ENCODE measurements around the gene RPS14.

Gene RPS14

DNA sequence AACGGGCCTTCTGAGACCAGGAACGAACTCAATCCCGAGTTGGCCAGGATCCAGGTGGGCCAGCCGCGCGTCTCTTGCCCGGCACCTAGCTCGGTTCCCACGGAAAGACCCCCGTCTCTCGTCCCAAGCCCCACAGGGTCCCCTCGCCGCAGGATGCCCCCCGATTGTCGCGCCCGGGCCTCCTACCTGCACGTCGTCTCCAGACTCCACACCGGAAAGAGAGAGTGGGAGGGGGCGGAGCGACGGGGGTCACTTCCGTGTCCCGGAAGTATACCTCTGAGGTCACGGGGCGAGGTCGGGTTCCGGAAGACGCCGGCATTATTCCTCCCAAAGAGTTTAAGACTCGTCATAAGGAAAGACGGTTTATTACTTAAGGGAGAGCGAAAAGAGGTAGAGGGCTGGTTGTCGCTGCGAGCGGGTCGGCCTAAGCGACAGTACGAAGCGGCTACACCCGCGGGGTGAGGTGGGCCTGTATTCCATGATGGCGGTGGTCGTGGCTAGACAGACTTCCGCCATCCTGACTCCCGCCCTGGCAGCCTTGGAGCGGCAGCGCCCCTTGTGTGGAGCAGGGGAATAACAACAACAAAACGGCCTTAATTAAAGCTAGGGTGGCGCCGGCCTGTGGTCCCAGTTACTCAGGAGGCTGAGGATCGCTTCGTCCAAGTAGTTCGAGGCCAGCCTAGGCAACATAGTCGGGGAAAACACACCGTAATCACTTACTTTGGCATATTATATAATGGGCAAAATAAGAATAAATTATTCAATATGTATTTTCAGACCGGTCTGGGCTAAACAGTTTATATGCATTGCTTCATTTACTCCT is at the start of gene RPS14:
Gene RPS14 (minus strand): TSS at position 223 of the 823 bp plus-strand sequence. CDS start 2,006 bp downstream, outside the sequence.
- peak; percentile 83 to 91 (median 90) for DNase-seq

DNA sequence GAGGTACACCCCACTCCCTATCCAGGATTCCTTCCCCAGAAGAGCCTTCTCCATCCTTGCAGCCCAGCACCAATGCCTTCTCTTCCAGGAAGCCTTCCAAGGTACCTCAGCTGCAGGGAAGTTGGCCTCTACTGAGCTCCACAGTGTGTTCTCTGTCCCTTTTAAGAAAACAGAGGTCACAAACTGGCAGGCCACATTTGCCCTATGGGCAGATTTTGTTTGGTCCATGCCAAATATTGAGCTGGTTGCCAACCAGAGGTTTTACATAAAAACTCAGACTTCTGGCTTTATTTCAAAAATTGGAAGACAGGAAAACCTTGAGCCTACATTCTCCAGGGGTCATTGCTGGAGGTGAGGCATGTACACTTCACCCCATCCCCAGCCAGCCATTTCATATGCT is 49.4 kb upstream of the RPS14 start:
- DNase-seq: no peak

DNA sequence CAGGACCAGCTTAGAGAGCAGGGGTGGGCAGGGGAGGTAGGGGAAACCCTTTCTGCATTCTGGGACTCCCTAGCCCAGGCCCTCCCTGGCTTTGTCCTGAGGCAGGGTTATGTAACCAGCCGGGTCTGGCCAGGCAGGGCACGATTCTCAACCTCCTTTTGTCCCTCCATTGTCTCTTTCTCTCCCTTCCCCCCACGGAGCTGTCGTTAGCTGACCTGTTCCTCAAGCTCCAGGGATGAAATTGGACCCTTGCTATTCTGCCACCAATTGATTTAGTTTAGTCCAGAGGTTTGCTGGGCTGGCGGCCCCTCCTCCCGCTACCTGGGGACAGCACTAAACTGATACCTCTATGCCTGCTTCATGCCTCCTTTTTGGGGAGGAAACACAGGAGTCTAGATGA is 49.0 kb upstream of the RPS14 start:
- no peak for DNase-seq

DNA sequence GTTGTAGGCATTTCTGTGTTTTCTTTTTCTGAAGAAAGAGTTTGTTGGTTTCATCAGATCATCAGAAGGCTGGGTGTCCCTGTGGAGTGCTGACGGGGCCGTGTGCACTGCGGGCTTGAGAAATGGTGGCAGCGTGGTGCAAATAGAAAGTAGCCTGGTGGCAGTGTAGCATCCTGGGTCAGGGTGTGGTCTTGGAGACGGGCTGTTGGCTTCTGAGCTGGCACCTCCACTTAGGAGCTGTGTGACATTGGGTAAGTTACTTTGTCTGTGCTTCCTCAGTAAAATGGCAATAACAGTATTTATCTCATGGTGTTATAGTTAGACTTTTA is 48.4 kb upstream of the RPS14 start:
- no peak for DNase-seq

DNA sequence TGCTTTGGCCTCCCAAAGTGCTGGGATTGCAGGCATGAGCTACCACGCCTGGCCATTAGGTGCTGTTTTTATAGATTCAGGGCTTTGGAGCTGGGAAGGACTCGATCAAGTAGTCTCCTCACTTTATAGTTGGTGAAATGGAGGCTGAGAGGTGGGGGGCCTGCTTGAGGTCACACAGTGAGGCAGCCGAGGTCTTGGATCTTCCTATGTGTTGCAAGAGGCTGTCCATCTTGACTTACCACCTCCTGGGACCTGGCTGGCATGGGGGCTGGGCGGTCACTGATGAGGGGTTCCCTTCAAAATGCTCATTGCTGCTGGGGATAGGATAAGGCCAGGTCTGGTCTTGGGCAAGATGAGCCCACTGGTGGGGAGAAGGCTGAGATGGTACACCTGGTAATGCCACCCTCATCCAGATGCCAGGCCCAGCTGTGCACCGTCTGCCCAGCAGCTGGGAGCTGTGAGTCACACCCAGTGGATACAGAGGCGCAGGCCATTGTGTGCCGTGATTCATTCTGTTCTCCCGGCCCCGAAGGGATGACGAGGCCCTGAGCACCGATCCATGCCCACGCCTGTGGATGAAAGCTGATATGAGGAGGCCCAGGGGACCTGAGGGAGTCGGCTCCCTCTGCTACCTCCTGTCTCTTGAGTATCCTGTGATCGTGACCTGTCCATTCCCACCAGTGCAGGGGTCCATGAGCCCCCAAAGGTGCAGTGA is 47.9 kb upstream of the RPS14 start:
- DNase-seq: no peak

DNA sequence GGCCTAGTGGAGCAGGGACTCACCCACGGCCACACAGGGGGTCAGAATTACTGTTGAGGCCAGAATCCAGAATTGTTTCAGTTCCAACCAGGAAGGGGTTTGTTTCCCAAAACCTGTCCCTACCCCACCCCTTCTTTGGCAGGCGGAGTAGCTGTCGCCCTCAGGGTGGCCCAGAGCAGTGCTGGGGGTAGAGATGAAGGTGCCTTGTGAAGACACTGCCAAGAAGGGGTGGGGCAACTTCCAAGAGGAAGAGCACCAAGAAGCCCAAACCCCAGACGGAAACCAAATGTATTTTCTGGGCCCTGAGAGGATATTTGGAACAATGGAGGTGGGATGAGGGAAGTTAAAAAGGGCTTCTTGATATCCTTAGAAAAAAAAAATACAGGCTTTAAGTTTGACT is 47.0 kb upstream of the RPS14 start:
- no peak for DNase-seq

DNA sequence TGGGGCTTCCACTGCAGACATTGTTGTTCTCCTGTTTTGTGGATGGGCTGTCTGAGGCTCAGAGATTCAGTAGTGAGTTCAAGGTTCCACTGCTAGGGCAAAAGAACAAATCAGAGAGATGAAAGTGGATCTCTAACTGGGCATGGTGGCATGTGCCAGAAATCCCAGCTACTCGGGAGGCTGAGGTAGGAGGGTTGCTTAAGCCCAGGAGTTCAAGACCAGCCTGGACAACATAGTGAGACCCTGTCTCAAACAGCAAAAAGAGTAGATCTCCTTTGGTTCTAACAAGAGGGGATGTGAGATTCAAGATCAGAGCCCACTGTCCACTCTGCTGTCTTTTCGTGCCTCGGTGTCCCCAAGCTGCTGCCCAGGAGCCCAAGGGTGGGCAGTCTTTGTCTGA is 46.6 kb upstream of the RPS14 start:
- no peak for DNase-seq

DNA sequence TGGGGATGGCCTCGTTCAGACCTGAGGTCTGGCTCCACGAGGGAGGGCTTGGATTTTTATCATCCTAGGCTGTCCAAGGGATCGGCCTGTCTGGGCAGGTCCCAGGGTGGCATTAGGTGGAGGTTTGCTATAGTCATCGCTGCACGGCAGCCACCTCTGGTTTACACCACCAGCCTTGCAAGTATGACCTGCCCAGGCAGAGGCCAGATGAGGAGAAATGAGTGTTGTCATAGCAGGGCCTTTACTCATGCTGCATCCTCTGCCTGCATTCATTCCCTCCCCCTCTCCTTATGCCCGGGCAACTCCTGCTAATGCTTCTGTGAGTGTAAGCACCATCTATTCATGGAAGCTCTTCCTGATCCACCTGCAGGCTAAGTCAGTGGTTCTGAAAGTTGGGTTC is 43.1 kb upstream of the RPS14 start:
- no peak for DNase-seq

DNA sequence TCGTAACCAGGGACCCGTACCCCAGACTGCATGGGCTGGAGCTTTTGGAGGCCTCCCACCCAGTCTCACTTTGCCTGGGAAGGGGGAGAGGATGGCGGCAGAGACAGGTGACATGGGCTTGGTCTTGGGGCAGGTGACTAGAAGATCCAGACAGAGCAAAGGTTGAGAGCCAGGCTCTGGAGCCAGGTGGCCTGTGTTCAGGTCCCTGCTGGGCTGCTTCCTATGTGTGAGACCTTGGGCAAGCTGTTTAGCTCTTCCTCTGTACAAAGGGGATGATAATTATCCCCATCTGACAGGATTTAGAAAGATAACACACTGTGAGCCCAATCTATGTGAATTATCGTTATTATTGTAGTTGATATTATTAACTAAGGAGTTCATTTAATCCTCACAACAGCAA is 42.3 kb upstream of the RPS14 start:
- no peak for DNase-seq

DNA sequence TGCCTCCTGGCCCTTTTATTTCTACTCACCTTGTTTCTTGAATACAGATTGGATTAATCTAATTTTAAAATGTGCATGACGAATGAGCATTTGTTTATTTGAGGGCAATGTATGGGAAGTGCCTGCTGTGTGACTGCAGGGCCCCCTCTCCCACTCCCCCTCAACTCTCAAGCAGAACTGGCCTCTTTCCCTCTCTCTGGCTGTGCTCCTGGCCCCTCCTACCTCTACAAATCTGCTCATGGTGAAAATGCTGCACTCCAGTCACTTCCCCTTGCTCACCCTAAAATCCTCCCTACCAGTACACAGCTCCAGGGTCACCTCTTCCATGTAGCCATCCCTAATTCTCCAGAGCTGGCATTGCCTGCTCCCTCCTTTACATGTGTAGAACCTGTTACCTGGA is 41.2 kb upstream of the RPS14 start:
- DNase-seq: no peak

DNA sequence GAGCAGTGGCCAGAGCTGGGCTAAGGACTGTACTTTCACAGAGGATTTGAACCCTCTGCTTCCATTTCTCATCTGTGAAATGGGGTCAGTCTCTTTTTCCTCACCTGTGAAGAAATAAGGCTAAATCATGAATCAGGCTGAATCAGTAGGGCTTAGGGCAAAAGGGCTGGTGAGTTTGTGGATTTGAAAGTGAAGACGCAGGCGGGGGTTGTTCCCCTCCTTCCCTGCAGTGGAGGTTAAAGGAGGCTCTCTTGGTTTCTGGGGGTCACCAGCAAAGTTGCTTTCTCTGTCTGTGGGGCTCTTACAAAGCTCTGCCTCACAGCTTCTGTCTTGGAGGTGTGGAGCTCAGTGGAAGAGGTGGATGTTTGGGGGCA is 40.7 kb upstream of the RPS14 start:
- no peak for DNase-seq

DNA sequence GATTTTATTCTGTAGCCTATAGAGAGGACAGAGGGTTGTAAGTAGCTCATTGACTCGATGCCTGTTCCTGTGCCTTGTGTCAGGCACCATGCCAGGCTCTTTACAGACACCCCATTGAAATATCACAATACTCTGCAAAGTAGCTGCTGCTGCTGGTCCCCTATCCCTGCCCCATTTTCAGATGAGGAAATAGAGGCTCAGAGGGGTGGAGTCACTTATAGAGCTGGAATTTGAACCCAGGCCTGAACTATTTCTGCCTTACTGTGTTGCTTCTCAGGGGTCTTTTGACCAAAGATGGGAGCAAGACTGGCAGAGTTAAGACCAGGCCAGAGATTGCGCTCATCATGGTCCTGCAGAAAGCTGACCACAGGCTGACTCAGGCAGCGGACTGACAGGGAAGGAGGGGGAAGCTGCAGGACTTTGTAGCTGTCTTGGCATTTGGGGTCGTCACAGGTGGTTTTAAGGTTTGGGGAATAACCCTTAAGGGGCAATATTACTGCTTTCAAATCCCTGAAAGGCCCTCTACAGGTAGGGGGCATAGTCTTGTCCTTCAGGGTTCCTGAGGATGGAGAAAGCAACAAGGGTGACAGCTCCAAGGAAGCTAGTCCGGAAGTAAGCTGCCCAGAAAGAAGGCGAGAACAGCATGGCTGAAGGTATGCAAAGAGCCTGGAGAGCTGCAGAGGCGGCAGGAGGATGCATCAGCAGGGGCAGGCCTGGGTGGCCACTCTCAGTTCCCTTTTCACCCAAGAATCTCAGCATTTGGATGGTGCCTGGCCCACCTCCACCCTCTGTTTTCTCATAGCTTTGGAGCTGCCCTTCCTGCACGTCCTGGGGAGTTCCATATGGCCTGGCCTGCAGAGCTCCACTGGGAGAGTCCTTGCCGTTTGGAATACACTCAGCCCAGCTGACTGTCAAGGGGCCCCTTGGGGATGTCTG is 40.1 kb upstream of the RPS14 start:
- DNase-seq: no peak

DNA sequence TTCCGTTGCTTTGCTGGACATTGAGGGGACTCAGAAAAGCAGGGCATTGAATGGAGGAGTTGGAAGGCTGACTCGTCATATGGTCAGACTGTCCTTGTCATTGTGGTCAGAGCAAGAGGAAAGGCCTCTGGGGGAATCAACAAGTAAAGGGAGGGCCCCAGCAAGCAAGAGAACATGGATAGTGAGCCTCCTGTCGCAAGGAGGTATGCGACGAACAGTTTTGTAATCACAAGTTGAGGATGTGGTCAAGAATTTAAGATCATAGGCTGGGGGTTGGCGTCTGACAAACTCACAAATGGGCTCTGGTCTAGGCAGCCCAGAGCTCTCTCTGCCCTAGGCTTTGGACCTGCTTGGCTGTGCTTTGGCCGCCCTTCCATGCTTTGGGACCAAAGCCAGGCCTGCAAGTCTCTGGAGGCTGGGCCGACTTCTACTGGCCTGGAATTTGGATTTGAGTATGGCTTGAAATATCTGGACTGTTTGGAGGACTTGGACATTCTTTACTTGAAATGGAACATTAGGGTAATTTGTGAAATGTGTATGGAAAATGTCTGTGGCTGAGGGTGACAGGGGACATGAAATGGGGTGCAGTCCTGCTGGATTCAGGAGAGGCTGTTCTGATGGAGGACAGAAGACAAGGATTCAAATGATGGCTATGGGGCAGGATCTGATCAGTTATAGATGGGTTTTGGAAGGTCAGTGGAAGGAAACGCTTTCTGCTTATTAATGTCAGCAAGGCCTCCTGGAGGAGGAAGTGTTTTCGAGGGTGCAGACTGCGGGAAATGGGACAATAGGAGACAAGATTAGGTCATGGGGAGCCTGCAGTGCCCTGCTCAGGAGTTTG is 39.2 kb upstream of the RPS14 start:
- no peak for DNase-seq

DNA sequence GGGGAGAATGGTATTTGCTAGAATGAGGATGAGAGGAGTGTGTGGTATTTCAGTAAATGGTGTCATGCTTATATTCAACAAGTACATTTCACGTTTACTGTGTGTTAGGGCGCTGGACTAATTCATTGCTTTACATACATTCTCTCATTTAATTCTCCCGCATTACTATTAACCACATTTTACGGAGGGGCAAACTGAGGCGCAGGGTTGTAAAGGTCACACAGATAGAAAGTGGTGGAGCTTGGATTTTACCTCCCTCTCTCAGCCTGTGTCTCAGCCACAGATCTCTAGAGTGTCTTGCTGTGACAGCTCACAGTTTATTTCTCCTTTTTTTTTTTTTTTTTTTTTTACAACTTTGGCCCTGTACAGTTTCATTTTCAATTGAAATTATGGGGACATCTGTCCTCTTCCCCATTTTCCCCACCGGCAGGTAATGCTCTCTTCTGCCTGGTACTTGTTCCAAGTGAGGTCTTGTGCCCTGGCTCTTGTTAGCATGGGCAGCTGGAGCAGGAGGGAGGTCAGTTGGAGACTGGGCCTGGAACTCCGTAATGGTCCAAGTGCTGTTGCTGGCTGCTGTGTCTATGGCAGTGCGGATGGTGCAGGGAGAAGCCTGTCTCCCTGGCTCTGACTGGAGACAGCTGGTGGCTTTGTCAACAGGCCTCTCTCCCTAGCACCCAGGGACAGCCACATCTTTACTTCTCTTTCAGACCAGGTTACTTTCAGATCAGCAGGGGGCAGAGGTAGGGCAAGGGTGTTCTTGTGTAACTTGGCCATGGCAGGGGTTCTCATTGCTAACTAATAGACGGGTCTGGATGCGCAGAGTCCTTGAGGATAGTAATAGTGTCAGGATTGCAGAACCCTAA is 37.9 kb upstream of the RPS14 start:
- no peak for DNase-seq

DNA sequence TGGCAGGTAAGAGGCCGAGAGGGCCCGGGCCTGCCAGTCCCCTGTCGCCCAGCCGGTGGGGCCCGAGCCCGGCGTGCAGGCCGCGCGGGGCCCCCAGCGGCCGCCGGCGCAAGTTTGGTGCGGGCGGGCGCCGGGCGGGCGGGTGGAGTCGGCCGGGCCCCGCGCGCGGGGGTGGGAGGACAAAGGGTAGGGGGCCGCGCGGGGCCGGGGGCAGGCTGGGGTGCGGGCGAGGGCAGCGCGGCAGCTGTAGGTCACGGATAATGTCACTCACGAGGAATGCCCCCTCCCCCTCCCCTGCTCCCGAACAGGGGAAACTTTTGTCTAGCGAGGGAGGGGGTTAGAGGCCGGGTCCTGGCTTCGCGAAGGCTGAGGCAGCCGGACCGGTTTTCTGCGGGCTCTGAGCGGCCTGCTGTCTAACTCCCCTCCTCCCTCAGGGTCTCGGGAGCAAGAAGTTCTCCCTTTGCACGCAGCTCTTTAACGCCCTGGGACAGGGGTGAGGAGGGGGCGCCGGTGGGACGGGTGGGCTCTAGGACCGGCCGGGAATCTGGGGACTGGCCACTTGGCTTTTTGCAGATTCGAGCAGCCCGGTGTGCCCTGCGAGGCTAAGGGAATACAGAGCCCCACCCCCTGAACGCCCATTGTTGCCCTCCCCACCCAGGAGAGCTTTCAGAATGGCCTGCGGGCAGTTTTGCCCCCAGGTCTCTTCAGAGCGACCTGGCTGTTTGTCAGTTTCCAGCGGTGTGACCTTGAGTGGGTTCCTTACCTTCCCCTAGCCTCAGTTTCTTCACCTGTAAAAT is 37.1 kb upstream of the RPS14 start:
- peak in 2 of 4 experiments; percentile 17 to 32 for DNase-seq

DNA sequence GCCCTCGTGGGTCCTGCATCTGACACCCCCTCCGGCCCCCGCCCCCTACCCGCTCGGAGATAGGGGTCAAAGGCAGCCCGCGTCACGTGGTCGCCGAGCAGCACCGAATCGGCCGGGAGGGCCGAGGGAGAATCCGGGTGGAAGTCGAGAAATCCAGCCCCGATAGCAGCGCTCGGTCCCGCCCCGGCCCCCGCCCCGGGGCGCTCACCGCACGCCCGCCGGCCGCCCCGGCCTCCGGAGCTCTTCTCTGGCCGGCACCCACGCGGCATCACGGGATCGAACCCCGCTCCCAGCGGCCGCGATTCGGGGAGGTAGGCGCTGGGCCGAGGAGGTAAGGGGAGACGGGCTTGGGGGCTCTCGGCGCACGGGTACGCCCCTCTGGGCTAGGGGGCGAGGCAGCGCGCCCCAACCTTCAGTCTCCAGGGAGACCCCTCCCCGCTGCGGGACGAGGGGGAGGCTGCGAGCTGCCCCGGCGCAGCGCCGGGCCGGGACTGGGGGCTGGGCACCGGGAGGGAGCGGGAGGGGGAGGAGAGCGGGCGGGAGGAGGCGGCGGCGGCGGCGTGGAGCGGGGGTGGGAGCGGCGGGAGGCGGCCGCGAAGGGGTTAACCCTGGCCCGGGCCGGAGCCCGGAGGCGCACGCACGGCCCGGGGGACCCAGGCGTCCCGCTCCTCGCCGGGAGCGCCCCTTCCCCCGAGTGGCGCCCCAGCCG is 36.3 kb upstream of the RPS14 start:
- DNase-seq: peak in 2 of 4 experiments; percentile 32 to 42

DNA sequence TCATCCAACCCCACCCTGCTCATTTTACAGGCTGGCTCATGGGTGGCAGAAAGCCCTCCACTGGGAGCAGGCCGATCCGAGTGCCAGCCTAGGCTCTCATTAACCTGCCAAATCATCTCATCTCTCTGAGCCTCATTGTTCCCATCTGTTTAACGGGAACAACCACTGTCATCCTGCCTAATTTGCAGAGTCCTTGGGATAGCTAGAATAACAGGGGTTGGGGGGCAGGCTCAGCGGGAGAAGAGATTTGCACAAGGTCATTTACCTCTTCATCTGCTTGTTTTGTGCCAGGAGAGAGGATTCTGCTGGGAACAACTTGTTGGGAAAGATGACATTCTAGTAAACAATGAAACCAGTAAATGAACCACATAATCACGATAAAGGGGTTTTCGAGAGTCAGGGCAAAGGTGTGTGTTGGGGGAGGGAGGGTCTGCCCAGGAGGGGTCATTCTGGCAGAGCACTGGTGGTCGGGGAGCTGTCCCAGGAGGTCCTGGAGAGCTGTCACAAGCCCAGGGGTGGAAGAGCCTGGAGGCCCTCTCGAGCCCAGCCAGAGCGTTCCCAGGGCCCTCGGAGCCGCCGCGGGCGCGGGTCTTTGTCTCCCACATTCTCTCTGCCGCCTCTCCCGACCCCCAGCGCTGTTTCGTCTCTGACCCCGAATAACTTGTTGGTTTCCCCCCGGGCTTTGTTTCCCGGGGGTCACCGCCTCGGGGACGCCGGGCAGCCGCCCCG is 35.6 kb upstream of the RPS14 start:
- DNase-seq: no peak

DNA sequence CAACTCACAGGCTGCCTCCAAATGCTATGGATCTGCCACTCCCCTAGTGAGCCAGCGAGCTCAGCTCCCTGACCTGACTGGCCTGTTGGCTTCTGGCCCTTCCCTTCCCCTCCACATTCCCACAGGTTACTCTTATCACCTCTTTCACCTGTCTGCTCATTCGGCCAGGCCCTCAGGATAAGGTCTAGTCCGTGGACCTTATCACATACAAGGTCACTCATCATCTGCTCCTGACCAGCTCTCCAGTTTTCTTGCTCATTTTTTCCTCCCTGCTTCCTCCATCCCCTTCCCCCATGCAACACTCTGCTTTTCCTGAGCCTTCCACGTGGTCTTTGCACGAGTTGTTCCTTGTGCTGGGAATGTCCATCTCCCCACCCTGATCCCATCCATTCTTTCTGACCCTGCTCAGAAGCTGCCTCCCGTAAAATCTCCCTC is 32.5 kb upstream of the RPS14 start:
- DNase-seq: no peak

DNA sequence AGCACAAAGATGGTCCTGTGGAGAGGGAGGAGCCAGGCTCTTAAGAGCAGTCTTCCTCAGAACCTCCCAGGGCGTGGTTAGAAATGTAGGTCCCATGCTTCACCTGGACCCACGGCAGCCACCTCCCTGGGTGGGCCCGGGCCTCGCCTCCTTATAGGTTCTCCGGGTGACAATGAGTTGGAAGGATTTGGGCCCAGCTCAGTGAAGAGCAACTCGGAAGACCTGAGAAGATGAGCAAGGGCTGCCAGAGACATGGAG is 32.1 kb upstream of the RPS14 start:
- no peak for DNase-seq

DNA sequence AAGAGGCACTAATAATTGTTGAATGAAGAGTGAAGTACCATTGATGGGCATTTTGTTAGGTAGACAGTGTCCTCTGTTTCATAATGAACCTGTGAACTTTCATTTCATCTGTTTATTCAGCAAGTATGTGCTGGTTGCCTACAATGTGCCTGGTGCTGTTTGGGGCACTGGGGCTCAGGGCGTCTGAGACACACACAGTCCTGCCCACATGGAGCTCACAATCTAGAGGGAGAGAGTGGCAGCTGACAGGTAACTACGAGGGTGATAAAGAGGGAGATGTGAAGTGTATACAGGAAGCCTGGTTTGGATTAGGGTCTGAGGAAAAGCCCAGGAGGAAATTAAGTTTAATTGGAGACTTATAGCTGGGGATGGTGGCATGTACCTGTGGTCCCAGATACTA is 29.9 kb upstream of the RPS14 start:
- DNase-seq: no peak

Data from activated naive CD4-positive, alpha-beta T cell (primary cell).